Mesenchymal stem cell (in vitro differentiated cells and primary cell): ENCODE data around the gene HIF3A.

ENCODE experiments used
- DNase-seq: peaks from one replicate; pipeline ENCODE4 v3.0.0-alpha.2; 2013
- H2AFZ ChIP-seq: one replicate; pipeline ENCODE4 v1.6.1; 2013; ENCODE audit warnings: low read depth, mild to moderate bottlenecking, control low read depth, inconsistent platforms, low read length, moderate library complexity
- H2AK5ac ChIP-seq: 2 replicates; pipeline ENCODE4 v1.6.1; 2013; ENCODE audit warnings: low read length, moderate library complexity, mild to moderate bottlenecking, inconsistent platforms; ENCODE audit not compliant: severe bottlenecking
- H2BK120ac ChIP-seq: one replicate; pipeline ENCODE4 v1.6.1; 2013; ENCODE audit warnings: low read depth, mild to moderate bottlenecking, inconsistent platforms, low read length, moderate library complexity
- H2BK12ac ChIP-seq, 2 experiments: one replicate each; pipeline ENCODE4 v1.6.1; 2013; ENCODE audit warnings: inconsistent platforms in 2 of 2, low read length in 2 of 2, mild to moderate bottlenecking in 2 of 2, moderate library complexity in 2 of 2, control low read depth in 1 of 2
- H2BK15ac ChIP-seq: one replicate; pipeline ENCODE4 v1.6.1; 2013; ENCODE audit warnings: mild to moderate bottlenecking, low read depth, inconsistent platforms; ENCODE audit not compliant: poor library complexity, severe bottlenecking
- H2BK5ac ChIP-seq: 2 replicates; pipeline ENCODE4 v1.6.1; 2013; ENCODE audit warnings: low read depth, mild to moderate bottlenecking, low read length, control low read depth, inconsistent platforms; ENCODE audit not compliant: poor library complexity, severe bottlenecking
- H3K14ac ChIP-seq, 2 experiments: one replicate each; pipeline ENCODE4 v1.6.1; 2013; ENCODE audit warnings: inconsistent platforms in 2 of 2, low read length in 2 of 2, control low read depth in 1 of 2, mild to moderate bottlenecking in 1 of 2, moderate library complexity in 1 of 2
- H3K18ac ChIP-seq, 2 experiments: one replicate each; pipeline ENCODE4 v1.6.1; 2013; ENCODE audit warnings: inconsistent platforms in 2 of 2, low read length in 2 of 2, control low read depth in 1 of 2, low read depth in 1 of 2, mild to moderate bottlenecking in 1 of 2
- H3K23ac ChIP-seq, 2 experiments: one replicate each; pipeline ENCODE4 v1.6.1; 2013; ENCODE audit warnings: inconsistent platforms in 2 of 2, low read length in 2 of 2, mild to moderate bottlenecking in 2 of 2, moderate library complexity in 2 of 2, control low read depth in 1 of 2
- H3K27ac ChIP-seq: 2 replicates; pipeline ENCODE4 v1.5.1; 2013; ENCODE audit warnings: mild to moderate bottlenecking, moderate library complexity, low read length, control low read depth, inconsistent platforms; ENCODE audit not compliant: poor library complexity, severe bottlenecking
- H3K27me3 ChIP-seq, 2 experiments: 2 replicates each; pipeline versions ENCODE4 v1.6.1 to v1.7.0; 2013; ENCODE audit warnings: low read length in 2 of 2, mild to moderate bottlenecking in 2 of 2, moderate library complexity in 2 of 2, control low read depth in 1 of 2, inconsistent platforms in 1 of 2; ENCODE audit not compliant: control insufficient read depth in 1 of 2, insufficient read depth in 1 of 2
- H3K36me3 ChIP-seq, 2 experiments: 2 replicates each; pipeline versions ENCODE4 v1.6.1 to v1.7.0; 2013; ENCODE audit warnings: low read length in 2 of 2, control low read depth in 1 of 2, inconsistent platforms in 1 of 2, low read depth in 1 of 2, mild to moderate bottlenecking in 1 of 2; ENCODE audit not compliant: insufficient read depth in 2 of 2, control insufficient read depth in 1 of 2
- H3K4ac ChIP-seq, 2 experiments: one replicate each; pipeline ENCODE4 v1.6.1; 2013; ENCODE audit warnings: inconsistent platforms in 2 of 2, low read length in 2 of 2, mild to moderate bottlenecking in 2 of 2, moderate library complexity in 2 of 2, control low read depth in 1 of 2, low read depth in 1 of 2
- H3K4me1 ChIP-seq: 2 replicates; pipeline ENCODE4 v1.6.1; 2013; ENCODE audit warnings: low read depth, low read length, control low read depth; ENCODE audit not compliant: control insufficient read depth, insufficient read depth
- H3K4me2 ChIP-seq: 2 replicates; pipeline ENCODE4 v1.6.1; 2013; ENCODE audit warnings: low read length, mild to moderate bottlenecking, inconsistent platforms; ENCODE audit not compliant: poor library complexity, severe bottlenecking
- H3K4me3 ChIP-seq, 2 experiments: 2 replicates each; pipeline versions ENCODE4 v1.5.1 to v1.7.0; 2013; ENCODE audit warnings: low read length in 2 of 2, mild to moderate bottlenecking in 2 of 2, control low read depth in 1 of 2, low read depth in 1 of 2; ENCODE audit not compliant: insufficient read depth in 1 of 2
- H3K79me1 ChIP-seq: replicated peaks from 2 replicates; pipeline ENCODE4 v1.6.1; 2013; ENCODE audit warnings: mild to moderate bottlenecking, control low read depth, low read length, inconsistent platforms; ENCODE audit not compliant: poor library complexity, severe bottlenecking
- H3K9ac ChIP-seq: 2 replicates; pipeline ENCODE4 v1.7.0; 2013; ENCODE audit warnings: mild to moderate bottlenecking, low read length, moderate library complexity
- H3K9me3 ChIP-seq: 2 replicates; pipeline ENCODE4 v1.7.0; 2013; ENCODE audit warnings: mild to moderate bottlenecking, low read length; ENCODE audit not compliant: control insufficient read depth
- H4K8ac ChIP-seq: one replicate; pipeline ENCODE4 v1.6.1; 2013; ENCODE audit warnings: inconsistent platforms, mild to moderate bottlenecking, low read length, moderate library complexity
- H4K91ac ChIP-seq: one replicate; pipeline ENCODE4 v1.6.1; 2013; ENCODE audit warnings: mild to moderate bottlenecking, low read length, inconsistent platforms
- WGBS: methylation state at CpG from one replicate; pipeline ENCODE4 v1.1.7; 2013; ENCODE audit warnings: mixed read lengths; 5-methylcytosine and 5-hydroxymethylcytosine counted together

Gene HIF3A

DNA sequence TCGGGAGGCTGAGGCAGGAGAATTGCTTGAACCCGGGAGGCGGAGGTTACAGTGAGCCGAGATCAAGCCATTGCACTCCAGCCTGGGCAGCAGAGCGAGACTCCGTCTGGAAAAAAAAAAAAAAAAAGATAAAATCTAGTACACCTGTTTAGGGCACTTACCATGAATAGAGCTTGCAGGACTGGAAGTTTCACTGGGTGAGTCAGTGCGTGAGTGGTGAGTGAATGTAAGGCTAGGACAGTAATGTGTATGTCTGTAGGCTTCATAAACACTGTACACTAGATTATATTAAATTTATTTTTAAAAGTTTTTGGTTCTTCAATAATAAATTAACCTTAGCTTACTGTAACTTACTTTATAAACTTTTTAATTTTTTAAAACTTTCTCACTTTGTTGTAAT, 73.0 kb downstream of the HIF3A start:
- Histone ChIP-seq H3K23ac (no peak overlapping the region), H3K27ac (no peak overlapping the region), H2BK120ac (no peak overlapping the region), H3K4ac (no peak overlapping the region), H3K9me3 (no peaks in the 10 kb centered on the region), H3K4me1 (peaks cover 41% of the 10 kb centered on the region), H2BK12ac (no peak overlapping the region), H3K36me3 (peaks cover 40 to 47% of the 10 kb centered on the region in 2 experiments), H4K91ac (no peak overlapping the region), H3K4me2 (no peak overlapping the region), H2AFZ (no peak overlapping the region), H2BK5ac (no peak overlapping the region), H3K4me3 (no peak overlapping the region), H3K14ac (no peak overlapping the region), H2BK15ac (no peak overlapping the region), H3K18ac (no peak overlapping the region), H3K9ac (no peak overlapping the region), H2AK5ac (no peak overlapping the region), H3K27me3 (no peaks in the 10 kb centered on the region), H4K8ac (no peak overlapping the region), H3K79me1 (peaks cover 24% of the 10 kb centered on the region)
- DNase-seq, result no peak
- WGBS, result 100% methylated on average over 3 of the region's 7 CpGs

DNA sequence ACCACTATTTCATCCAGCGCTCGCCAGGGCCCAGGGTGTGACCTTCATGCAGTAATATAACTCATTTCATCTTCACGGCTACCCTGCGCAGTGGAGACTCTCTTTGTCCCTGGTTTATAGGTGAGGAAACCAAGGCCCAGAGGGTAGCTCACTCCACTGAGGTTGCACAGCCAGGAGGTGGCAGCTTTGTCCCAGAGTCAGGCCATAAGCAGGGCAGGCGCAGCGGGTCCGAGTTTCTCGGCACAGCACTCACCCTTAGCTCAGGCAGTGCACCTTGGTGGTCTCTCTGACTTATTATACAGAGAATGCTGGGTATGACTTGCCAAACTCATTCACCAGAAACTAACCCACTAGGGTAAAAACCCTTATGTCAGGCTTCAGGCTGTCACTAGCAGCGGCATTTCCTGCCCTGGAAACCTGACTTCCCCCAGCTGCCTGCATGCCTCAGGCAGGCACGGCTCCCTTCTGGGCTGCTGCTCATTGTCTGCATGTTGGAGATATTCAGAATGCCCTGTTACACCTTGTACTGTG, 74.6 kb downstream of the HIF3A start:
- Histone ChIP-seq H3K27me3 (no peaks in the 10 kb centered on the region), H2BK12ac (no peak overlapping the region), H3K4me2 (no peak overlapping the region), H3K4me3 (no peak overlapping the region), H3K23ac (no peak overlapping the region), H2BK5ac (no peak overlapping the region), H3K9me3 (no peaks in the 10 kb centered on the region), H3K14ac (no peak overlapping the region), H2AK5ac (no peak overlapping the region), H3K4me1 (peaks cover 41% of the 10 kb centered on the region), H3K79me1 (peaks cover 32% of the 10 kb centered on the region), H3K36me3 (peaks cover 40 to 45% of the 10 kb centered on the region in 2 experiments), H3K27ac (peak overlapping the region; percentile 57), H3K4ac (no peak overlapping the region), H4K8ac (no peak overlapping the region), H3K18ac (peak overlapping the region in 1 of 2 experiments; percentile 8), H4K91ac (no peak overlapping the region), H2BK15ac (no peak overlapping the region), H3K9ac (peak overlapping the region; percentile 72), H2AFZ (no peak overlapping the region), H2BK120ac (no peak overlapping the region)
- 78% methylated on average over 10 of the region's 10 CpGs for WGBS
- no peak for DNase-seq

DNA sequence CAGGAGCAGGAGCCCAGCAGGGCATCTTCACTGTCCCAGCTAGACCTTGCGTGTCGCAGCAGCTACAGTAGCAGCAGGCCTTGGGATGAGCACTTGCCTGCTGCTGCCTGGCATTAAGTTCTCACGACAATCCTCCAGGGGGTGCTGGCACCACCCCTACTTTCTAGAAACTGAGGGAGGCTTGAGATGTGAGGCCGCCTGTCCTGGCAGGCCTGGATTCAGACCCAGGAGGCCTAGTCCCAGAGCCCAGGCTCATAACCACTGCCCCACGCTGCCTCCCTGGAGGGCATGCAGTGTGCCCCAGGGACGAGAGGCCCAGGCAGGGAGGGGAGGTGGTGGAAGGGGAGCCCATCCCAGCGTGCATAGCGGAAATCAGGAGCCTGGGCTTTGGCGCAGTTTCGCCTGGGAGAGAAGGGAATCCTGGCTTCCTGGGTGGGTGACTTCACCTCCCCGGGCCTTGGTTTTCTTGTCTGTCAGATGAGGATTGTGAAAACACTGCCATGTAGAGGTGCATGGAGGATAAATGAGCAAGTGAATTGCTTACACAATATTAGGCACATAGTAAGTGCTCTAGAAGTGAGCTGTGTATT, 76.2 kb downstream of the HIF3A start:
- Histone ChIP-seq H4K8ac (peak overlapping the region; percentile 87), H3K4me2 (no peak overlapping the region), H3K23ac (no peak overlapping the region), H4K91ac (peak overlapping the region; percentile 55), H2BK5ac (peak overlapping the region; percentile 93), H3K27ac (peak overlapping the region; percentile 94), H3K4me3 (peak overlapping the region in 1 of 2 experiments; percentile 38), H2BK12ac (peak overlapping the region; percentile 34 to 79), H3K36me3 (peaks cover 37 to 42% of the 10 kb centered on the region in 2 experiments), H3K9me3 (no peaks in the 10 kb centered on the region), H3K14ac (peak overlapping the region in 1 of 2 experiments; percentile 95), H2BK120ac (peak overlapping the region; percentile 39), H2AFZ (no peak overlapping the region), H3K27me3 (no peaks in the 10 kb centered on the region), H2AK5ac (peak overlapping the region; percentile 75), H3K18ac (peak overlapping the region; percentile 80 to 90), H3K4ac (peak overlapping the region; percentile 45 to 79), H3K4me1 (peaks cover 35% of the 10 kb centered on the region), H3K79me1 (peaks cover 30% of the 10 kb centered on the region), H2BK15ac (peak overlapping the region; percentile 60), H3K9ac (peak overlapping the region; percentile 72)
- 60% methylated on average over 11 of the region's 11 CpGs for WGBS
- peak; percentile 55 for DNase-seq

DNA sequence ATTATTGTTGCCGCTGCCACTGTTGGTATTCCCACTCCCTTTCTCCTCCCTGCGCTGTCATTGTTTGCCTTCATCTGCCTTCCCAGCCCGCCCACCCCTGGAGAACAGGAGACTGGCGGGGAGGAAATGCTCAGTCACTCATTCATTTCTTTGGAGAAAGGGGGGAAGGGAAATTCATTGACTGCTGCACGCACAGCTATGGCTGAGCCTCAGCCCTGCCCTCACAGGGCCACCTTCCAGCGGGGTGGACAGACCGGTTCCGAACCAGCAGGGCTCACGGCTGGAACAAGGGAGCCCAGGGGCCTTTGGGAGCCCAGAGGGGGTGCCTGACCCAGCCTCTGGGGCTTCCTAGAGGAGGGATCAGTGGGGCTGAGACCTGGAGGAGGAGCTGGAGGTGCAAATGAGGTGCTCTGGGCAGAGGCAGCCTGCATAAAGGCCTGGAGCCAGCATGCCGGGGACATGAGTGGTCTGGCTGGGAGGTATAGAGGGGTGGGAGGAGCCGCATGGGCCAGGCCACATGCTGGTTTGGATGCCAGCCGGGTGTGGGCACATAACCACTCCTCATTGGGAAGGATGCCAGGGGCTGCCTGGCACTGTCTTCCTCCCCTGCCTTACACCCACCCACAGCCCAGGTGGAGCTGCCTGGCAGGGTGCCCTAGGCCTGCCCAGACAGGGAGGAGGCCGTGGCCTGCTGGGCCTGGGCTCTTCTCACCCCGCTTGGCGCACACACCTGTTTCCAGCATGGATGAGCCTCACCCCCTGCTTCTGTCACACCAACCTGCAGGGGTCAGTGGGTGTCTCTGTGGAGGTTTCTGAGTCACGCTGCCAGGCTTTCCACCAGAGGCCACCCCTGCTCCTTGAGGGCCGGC, 76.9 kb downstream of the HIF3A start:
- Histone ChIP-seq H3K14ac (peak overlapping the region in 1 of 2 experiments; percentile 0), H3K4me2 (peak overlapping the region; percentile 3), H3K18ac (peak overlapping the region; percentile 71 to 87), H2BK15ac (peak overlapping the region; percentile 82), H3K4me3 (no peak overlapping the region), H4K91ac (peak overlapping the region; percentile 73), H3K79me1 (peaks cover 27% of the 10 kb centered on the region), H2BK5ac (peak overlapping the region; percentile 60), H3K36me3 (peaks cover 31 to 39% of the 10 kb centered on the region in 2 experiments), H2AK5ac (peak overlapping the region; percentile 78), H3K4me1 (peaks cover 33% of the 10 kb centered on the region), H3K9me3 (no peaks in the 10 kb centered on the region), H3K23ac (no peak overlapping the region), H3K27ac (peak overlapping the region; percentile 94), H3K4ac (peak overlapping the region; percentile 27 to 66), H4K8ac (peak overlapping the region; percentile 91), H2BK120ac (peak overlapping the region; percentile 42), H2BK12ac (peak overlapping the region; percentile 15 to 40), H3K27me3 (no peaks in the 10 kb centered on the region), H2AFZ (no peak overlapping the region), H3K9ac (peak overlapping the region; percentile 72)
- WGBS, result 40% methylated on average over 9 of the region's 17 CpGs
- DNase-seq, result peak; percentile 76
